Panc1 (cell line): ENCODE data around the gene PLCD3. TPM values are rescaled to one million over a fixed set of nuclear protein-coding genes. Genes with fewer than 3 reads are reported as not detected.

ENCODE experiments used
- ATAC-seq: fragments of 200-7000 bp; cut with Tn5 transposase; 2 replicates; pipeline ENCODE4 v1.9.1; 2020; ENCODE audit warnings: mild to moderate bottlenecking, moderate library complexity
- BruUV-seq: library from RNA; stranded (reverse); fragments of 400-500 nt; replicated peaks from 2 replicates; lab custom pipeline; 2021; lab: Mats Ljungman, UMichigan
- CTCF ChIA-PET: fragments of 300-600 bp; sonication (Branson Sonifier 250); formaldehyde crosslinking; loops from one replicate; lab custom pipeline; 2022; ENCODE audit warnings: antibody characterized with exemption; lab: Charles Lee
- POLR2A ChIA-PET: fragments of 300-600 bp; sonication (Branson Sonifier 250); formaldehyde crosslinking; loops from one replicate; lab custom pipeline; 2022; ENCODE audit warnings: antibody characterized with exemption; lab: Charles Lee
- DNase-seq: peaks from one replicate; pipeline ENCODE4 v3.0.0-alpha.2; 2010; ENCODE audit warnings: low read depth, low spot score
- H3K27ac ChIP-seq: 2 replicates; pipeline ENCODE4 v1.5.1; 2011; ENCODE audit warnings: mild to moderate bottlenecking, low read length, inconsistent platforms
- H3K27me3 ChIP-seq: fragments of 200-500 bp; sonication (Bioruptor generic); 2 replicates; pipeline ENCODE4 v1.6.0; 2014; ENCODE audit warnings: low read length, inconsistent platforms; ENCODE audit not compliant: control insufficient read depth, insufficient read depth
- H3K36me3 ChIP-seq: fragments of 200-500 bp; sonication (Bioruptor generic); 2 replicates; pipeline ENCODE4 v1.5.1; 2014; ENCODE audit warnings: inconsistent platforms, mild to moderate bottlenecking, low read length, moderate library complexity; ENCODE audit not compliant: control insufficient read depth, insufficient read depth
- H3K4me1 ChIP-seq: 2 replicates; pipeline ENCODE4 v1.5.1; 2011; ENCODE audit warnings: inconsistent platforms, mild to moderate bottlenecking, low read length, moderate library complexity; ENCODE audit not compliant: control insufficient read depth, insufficient read depth
- H3K4me3 ChIP-seq, 2 experiments: 2 replicates each; pipeline ENCODE4 v1.5.1; 2011 to 2012; ENCODE audit warnings: low read depth in 2 of 2, low read length in 2 of 2, mild to moderate bottlenecking in 2 of 2, inconsistent platforms in 1 of 2, moderate library complexity in 1 of 2
- H3K9me3 ChIP-seq: fragments of 200-500 bp; sonication (Bioruptor generic); 2 replicates; pipeline ENCODE4 v1.5.1; 2014; ENCODE audit warnings: low read depth, mild to moderate bottlenecking, inconsistent platforms, low read length, moderate library complexity; ENCODE audit not compliant: control insufficient read depth, insufficient read depth
- POLR2AphosphoS5 ChIP-seq: IDR thresholded peaks from 2 replicates; pipeline ENCODE4 v1.6.1; 2012; ENCODE audit warnings: mild to moderate bottlenecking, low read depth, low read length, moderate library complexity
- REST ChIP-seq, 2 experiments: IDR thresholded peaks; 2 replicates each; pipeline ENCODE4 v1.6.1; 2011 to 2012; ENCODE audit warnings: low read depth in 2 of 2, control low read depth in 1 of 2, low read length in 1 of 2, mild to moderate bottlenecking in 1 of 2, moderate library complexity in 1 of 2; ENCODE audit not compliant: insufficient read depth in 1 of 2
- SIN3A ChIP-seq: IDR thresholded peaks from 2 replicates; pipeline ENCODE4 v1.6.1; 2012; ENCODE audit warnings: low read depth, mild to moderate bottlenecking, low read length, moderate library complexity, borderline replicate concordance; ENCODE audit not compliant: insufficient read depth
- TCF7L2 ChIP-seq: IDR thresholded peaks from 2 replicates; pipeline ENCODE4 v1.6.1; 2011; ENCODE audit warnings: mild to moderate bottlenecking, low read depth, low read length, inconsistent platforms
- in situ Hi-C: cut with HindIII; loops from 2 replicates; pipeline ENCODE4 v1.10.0; 2016; ENCODE audit warnings: low sequenced_read_pairs, low pct_unique_long_range_greater_than_20kb
- intact Hi-C: fragments of 100-400 bp; cut with micrococcal nuclease; formaldehyde crosslinking; loops from one replicate; pipeline ENCODE4 v1.10.0; 2022; ENCODE audit not compliant: unreplicated experiment
- total RNA-seq: library from RNA; stranded (reverse); gene quantifications from one replicate; pipeline ENCODE4 v1.2.1, GENCODE V29; 2021; ENCODE audit not compliant: unreplicated experiment
- TF ChIP-seq, protein P1 (sequence below): fragments of 450-650 bp; IDR thresholded peaks from 2 replicates; pipeline ENCODE4 v1.5.1; 2017; ENCODE audit warnings: mild to moderate bottlenecking

The PLCD3 gene
- total RNA-seq, 1 experiment from 2014 or later = 125 TPM

- CTCF ChIA-PET = interaction anchor here (0.5 kb wide), 1 partner anchor 21 kb away, joined by 7 read pairs; the partner anchor contains the start of gene HEXIM1
- no peaks in the 10 kb centered on the region for H3K36me3 ChIP-seq
- in situ Hi-C loops (no loop called here), intact Hi-C loops (no loop called here)
- H3K27ac ChIP-seq = no peak overlapping the region; the same call in 1 of the 2 replicates
- DNase-seq (no peak), ATAC-seq (no peak)
- peaks cover 33% of the 10 kb centered on the region for H3K4me1 ChIP-seq
- POLR2A ChIA-PET = no interaction called here
- BruUV-seq = no TSS peak
- H3K4me3 ChIP-seq = no peak overlapping the region
- TF ChIP-seq, protein P1, sequence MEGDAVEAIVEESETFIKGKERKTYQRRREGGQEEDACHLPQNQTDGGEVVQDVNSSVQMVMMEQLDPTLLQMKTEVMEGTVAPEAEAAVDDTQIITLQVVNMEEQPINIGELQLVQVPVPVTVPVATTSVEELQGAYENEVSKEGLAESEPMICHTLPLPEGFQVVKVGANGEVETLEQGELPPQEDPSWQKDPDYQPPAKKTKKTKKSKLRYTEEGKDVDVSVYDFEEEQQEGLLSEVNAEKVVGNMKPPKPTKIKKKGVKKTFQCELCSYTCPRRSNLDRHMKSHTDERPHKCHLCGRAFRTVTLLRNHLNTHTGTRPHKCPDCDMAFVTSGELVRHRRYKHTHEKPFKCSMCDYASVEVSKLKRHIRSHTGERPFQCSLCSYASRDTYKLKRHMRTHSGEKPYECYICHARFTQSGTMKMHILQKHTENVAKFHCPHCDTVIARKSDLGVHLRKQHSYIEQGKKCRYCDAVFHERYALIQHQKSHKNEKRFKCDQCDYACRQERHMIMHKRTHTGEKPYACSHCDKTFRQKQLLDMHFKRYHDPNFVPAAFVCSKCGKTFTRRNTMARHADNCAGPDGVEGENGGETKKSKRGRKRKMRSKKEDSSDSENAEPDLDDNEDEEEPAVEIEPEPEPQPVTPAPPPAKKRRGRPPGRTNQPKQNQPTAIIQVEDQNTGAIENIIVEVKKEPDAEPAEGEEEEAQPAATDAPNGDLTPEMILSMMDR = no peak
- TF ChIP-seq REST (IDR thresholded peaks at IDR 0.05; ENCODE audit: insufficient read depth in 1 of 2, low read depth in 2 of 2, low read length in 1 of 2) (no peak), SIN3A (no peak), POLR2AphosphoS5 (no peak), TCF7L2 (no peak)
- H3K27me3 ChIP-seq = no peaks in the 10 kb centered on the region
- no peaks in the 10 kb centered on the region for H3K9me3 ChIP-seq
Measured at GRCh38 chr17:45168991-45169752, 36.9 kb upstream of the PLCD3 start.

DNA sequence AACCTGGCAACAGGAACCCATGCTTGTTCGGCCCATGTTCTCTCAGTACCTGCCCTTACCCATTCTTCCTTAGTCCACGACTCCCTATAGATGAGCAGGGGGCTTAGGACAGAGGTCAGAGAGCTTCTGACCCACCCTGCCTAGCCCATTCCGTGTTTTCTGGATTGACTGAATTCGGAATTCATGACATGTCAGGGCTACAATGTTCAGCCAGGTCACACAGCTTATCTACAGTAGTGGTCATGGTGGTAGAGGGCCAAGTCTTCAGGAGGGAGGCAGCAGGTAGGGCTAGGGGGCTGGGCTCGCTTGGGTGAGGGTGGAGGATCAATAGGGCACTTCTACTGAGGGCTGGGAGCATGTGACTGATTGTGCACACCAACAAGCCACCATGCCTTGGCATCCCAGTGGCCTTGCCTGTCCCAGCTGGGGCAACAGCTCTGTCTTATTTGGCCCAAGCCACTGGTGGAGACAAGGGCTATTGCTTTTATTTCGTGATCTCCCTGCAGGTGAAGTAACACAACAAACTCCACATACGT, 32.5 kb upstream of the PLCD3 start:
- no peak overlapping the region for H3K4me3 ChIP-seq
- ChIA-PET CTCF (no interaction called here), POLR2A (interaction anchor here (0.9 kb wide), 1 partner anchor 15 kb away, joined by 3 read pairs; no protein-coding TSS in a partner anchor)
- no TSS peak for BruUV-seq
- no peaks in the 10 kb centered on the region for H3K27me3 ChIP-seq
- no peaks in the 10 kb centered on the region for H3K9me3 ChIP-seq
- DNase-seq = no peak
- intact Hi-C loops (no loop called here), in situ Hi-C loops (no loop called here)
- no peak for TF ChIP-seq SIN3A
- TF ChIP-seq, protein P1 = no peak
- TF ChIP-seq POLR2AphosphoS5 = no peak
- TF ChIP-seq REST (IDR thresholded peaks at IDR 0.05; ENCODE audit: insufficient read depth in 1 of 2, low read depth in 2 of 2, low read length in 1 of 2) = no peak
- no peak for TF ChIP-seq TCF7L2
- ATAC-seq = no peak
- H3K4me1 ChIP-seq = peaks cover 7% of the 10 kb centered on the region; the same call in 1 of the 2 replicates
- H3K36me3 ChIP-seq = peaks cover 8% of the 10 kb centered on the region; the same call in 1 of the 2 replicates
- H3K27ac ChIP-seq = no peak overlapping the region
